Activated gamma-delta T cell (primary cell): ENCODE results near the gene CRTC3.
"Not testable (repeated sequence)": the region's sequence is repeated elsewhere in the genome, so short reads cannot be mapped to it uniquely, and the experiment has no call there.

Experiments used
- DNase-seq: peaks from one replicate; lab custom pipeline; 2025; lab: John Stamatoyannopoulos, UW

The CRTC3 gene

DNA sequence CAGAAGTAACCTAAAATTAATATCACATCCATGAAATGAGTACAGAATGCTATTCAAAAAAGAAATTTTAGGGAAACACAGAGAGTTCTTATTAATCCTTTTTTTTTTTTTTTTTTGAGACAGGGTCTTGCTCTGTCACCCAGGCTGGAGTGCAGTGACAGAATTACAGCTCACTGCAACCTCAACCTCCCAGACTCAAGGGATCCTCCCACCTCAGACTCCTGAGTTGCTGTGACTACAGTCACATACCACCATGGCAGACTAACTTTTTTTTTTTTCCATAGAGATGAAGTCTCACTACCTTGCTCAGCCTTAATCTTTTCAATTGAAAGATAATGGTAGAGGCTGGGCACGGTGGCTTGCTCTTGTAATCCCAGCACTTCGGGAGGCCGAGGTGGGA is 6.3 kb upstream of the CRTC3 start:
- DNase-seq, result no peak

DNA sequence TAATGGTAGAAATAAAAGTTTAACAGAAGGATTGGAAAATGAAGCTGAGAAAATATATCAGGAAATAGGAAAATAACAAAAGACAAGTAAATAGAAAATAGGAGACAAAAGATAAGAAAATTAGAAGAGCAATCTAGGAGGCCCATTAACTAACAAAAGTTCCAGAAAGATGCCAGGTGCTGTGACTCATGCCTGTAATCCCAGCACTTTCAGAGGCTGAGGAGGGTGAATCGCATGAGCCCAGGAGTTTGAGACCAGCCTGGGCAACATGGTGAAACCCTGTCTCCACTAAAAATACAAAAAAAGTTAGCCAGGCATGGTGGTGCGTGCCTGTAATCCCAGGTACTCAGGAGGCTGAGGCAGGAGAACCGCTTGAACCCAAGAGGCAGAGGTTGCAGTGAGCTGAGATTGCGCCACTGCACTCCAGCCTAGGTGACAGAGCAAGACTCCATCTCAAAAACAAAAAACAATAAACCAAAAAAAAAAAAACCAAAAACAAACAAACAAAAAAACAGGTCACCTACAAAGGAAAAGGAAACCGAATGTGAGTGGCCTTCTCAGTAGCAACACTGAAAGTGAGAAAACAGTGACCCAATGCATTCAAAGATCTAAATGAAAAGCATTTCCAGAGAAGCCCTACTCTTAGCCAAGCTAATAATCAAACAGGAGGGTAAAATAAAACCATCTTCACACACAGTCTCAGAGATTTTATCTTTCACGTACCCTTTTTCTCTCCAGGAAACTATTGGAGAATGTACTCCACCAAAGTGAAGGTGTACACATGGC is 5.5 kb upstream of the CRTC3 start:
- DNase-seq, result not testable (repeated sequence)

DNA sequence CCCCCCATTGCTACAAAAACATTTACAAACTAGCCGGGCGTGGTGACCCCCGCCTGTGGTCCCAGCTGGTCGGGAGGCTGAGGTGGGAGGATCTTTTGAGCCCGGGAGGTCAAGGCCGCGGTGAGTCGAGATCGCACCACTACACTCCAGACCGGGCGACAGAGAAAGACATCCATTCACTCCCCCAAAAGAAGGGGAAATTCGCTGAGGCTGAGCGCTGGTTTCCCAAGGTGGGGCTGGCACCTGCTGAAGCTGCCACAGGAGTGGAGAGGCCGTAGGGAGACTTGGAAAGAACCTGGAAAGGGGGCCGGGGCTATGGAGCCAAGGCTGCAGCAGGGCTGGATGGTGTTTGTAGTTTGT is 732 bp upstream of the CRTC3 start:
- DNase-seq, result no peak

DNA sequence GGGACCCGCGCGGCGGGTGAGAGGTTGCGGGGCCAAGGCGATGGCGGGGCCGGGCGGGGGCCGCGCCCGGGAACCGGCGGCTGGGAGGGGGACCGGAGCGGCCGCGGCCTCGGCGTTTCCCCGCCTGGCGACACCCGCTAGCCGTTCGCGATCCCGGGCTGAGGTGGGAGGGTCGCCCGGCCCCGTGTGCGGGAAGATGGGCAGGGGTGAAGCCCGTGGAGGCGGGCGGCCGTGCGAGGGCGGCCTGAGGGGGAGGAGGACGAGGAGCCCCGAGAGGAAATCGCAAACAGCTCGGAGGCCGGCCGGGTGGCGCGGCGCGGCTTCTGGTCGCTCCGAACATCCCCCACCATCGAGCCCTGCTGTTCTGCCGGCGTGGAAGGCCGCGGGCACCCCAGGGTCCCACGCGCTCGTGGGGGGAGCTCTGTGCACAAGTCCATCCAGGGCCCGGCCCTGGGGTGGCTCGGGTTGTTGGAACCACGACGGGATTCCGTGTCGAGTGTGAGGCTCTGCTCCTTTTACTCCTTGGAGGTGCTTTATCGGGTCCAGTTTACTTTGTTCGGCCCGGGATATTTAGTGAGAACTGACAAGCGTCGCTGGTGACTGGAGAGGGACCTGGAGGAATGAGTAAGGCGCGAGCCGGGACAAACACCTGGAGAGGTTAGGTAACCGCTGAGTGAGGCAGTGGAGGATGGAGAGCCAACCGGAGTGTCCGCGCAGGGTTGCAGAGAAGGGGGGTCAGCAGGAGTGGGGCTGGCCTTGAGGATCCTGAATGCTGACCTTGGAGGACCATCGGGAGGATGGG is 728 bp downstream of the CRTC3 start:
- peak; percentile 27 for DNase-seq

DNA sequence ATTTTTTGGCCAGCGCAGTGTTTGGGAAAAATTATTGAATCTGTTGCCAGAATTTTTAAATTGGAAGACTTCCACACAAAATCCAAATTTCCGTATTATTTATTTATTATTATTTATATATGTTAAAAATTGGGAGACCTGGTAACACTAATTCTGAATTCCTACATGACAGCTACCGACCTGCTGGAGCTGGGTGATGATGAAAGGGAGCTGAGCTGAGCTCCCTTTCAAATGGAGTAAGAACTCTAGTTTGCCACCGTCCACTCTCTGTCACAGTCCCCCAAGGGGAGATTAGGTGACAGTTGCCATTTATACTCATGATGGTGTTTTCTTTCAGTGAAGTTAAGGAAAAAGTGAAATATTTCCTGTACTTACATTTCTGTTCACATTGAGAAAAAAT is 1.4 kb downstream of the CRTC3 start:
- DNase-seq, result no peak

DNA sequence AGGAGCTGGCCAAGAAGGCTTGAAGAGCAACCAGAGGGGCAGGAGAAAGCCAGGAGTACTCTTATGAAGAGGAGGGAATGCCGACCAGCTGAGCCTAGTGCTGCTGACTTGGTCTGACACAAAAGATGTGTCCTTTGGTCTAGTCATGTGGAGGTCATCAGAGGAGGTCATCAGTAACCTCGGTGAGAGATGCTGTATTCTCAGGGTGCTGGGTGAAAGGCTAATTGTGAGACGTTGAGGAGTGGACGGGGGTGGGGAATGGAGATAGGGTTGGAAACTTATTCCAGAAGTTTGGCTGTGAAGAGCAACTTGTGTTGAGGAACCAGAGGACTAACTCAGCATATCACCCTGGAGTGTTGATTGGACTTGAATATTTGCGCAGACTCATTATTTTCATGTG is 5.5 kb downstream of the CRTC3 start:
- no peak for DNase-seq

DNA sequence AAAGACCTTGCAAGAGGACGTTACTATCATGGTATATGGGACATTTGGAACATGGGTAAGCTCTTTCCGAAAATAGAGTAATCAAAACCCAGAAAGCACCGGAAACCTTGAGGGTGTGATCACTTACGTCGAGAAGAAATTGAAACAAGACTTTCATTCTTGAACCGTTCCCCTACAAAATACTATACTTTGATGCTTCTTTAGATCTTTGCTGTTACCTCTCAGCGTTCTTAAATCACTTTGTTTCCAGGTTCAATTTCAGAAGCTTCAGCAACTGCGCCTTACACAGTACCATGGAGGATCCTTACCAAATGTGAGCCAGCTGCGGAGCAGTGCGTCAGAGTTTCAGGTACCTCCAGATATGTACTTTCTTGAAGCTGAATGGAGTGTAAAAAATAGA is 10.1 kb downstream of the CRTC3 start:
- DNase-seq, result no peak

DNA sequence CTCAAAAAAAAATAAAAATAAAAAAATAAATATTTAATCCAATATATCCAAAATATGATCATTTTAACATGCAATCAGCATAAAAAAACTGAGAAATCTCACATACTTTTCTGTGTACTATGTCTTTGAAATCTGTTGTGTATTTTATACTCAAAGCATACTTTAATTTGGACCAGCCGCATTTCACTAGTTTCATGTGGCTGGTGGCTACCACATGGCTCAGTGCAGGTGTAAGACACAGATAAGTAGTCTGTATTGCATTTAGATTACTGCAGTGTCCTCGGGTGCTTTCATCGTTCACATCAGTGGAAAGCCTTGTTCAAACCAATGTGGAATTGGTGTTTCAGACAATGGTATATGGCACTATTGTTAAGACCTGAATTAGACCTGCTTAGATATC is 11.0 kb downstream of the CRTC3 start:
- DNase-seq, result no peak

DNA sequence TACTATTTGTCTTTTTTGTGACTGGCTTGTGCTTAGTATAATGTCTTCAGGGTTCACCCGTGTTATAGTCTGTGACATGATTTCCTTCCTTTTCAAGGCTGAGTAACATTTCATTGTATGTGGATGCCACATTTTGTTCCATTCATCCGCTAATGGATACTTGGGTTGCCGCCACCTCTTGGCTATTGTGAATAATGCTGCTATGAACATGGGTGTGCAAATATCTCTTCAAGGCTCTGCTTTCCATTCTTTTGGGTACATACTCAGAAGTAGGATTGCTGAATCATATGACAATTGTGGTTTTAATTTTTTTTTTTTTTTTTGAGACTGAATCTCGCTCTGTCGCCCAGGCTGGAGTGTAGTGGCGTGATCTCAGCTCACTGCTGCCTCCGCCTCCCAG is 15.4 kb downstream of the CRTC3 start:
- DNase-seq, result no peak

DNA sequence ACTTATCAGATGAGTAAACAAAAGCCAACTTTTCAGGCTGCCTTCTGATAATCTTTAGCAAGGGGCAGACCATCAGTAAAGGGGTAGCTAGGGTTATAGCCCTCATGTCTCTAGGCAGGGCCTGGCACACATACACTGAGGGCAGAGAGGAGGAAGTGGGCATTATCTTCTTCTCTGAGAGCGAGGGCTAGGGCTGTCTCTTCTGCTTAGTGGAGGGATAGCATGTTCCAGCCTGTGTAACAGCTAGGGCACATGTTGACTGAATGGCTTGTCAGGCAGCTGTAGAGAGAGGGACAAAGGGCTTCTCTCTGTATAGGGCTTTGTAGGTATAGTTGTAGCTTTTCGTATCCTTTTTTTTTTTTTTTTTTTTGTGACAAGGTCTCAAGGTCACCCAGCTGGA is 17.8 kb downstream of the CRTC3 start:
- no peak for DNase-seq

DNA sequence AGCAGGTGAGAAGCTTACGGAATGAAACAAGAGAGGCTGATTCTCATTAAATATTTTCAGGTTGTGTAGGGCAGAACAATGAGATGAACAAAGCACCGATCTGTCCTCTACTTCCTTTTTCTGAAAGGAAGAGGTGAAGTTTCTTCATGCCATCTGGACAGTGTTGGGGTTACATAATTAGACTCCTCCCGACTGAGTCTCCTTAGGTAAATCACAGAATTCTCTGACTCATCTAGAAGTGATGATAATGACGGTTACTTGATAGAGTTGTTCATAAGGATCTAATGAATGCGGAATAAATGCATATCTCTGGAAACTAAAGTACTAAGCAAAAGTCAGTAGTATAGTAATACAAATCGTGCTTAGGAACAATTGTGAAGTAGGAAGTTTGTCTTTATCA is 21.2 kb downstream of the CRTC3 start:
- no peak for DNase-seq

DNA sequence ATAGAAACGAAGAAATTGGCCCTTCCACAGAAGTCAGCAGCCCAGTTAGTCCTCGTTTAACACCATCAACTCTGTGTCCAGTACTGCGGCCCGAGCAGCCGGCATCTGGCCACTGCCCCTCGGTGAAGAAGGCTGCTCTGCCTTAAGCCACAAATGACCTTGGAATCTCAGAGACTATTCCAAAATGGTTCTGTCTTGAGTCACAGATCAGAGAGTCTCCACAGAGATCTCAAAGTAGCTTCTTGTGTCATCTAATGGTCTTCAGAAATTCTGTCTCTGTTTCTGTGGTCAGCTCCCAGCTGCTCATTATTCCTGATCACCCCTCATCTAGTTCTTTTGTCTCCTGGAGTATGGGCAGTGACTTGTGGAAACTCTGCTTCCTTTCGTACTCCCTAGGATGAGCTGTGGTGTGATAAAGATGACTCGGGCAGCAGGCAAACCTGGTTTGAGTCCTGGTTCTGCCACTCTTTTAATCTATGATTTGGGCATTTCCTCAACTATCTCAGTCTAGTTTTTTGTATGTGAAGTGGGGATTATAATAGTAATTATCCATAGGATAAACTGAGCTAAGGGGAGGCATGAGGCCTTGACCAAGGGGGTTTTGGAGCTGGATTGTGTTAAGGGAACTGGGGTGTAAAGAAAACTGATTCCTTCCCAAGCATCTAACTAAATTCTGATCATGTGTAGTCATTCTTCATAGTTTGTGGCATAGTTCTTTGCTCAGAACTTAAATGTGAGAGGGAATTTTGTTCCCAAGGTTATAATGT is 22.6 kb downstream of the CRTC3 start:
- DNase-seq, result no peak

DNA sequence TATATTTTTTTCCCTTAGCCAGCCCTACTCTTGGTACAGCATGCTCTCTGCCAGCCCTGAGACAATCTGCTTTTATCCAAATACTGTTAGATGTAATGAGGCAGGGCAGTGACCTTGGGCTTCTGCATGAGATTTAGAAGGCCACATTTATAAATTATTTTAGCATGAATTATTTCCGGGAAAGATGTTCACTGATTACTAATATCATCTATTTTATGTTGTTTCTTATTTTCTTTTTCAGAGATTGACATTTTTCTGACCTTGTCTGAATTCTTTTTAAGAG is 23.1 kb downstream of the CRTC3 start:
- no peak for DNase-seq

DNA sequence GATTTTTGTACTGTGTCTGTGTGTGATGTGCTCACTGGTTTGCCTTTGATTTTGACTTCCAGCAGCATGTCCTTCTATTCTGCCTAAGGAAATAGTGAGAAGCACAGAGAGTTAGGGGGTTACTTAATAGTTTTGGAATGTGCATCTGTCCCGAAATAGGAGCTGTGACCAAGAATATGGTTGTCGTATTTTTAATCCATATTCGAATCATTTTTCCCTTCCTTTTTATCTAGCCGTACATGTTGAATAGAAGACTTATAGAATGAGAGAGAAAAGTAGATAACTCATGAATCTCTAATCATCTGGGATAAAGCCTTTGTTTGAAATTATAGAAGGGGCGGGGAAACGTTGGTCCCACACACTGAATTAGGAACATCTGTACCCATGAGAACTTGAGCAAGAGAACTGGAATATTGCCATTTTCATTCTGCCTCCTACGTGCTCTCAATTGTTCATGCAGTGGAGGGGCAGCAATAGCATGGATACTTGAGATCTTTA is 23.6 kb downstream of the CRTC3 start:
- no peak for DNase-seq

DNA sequence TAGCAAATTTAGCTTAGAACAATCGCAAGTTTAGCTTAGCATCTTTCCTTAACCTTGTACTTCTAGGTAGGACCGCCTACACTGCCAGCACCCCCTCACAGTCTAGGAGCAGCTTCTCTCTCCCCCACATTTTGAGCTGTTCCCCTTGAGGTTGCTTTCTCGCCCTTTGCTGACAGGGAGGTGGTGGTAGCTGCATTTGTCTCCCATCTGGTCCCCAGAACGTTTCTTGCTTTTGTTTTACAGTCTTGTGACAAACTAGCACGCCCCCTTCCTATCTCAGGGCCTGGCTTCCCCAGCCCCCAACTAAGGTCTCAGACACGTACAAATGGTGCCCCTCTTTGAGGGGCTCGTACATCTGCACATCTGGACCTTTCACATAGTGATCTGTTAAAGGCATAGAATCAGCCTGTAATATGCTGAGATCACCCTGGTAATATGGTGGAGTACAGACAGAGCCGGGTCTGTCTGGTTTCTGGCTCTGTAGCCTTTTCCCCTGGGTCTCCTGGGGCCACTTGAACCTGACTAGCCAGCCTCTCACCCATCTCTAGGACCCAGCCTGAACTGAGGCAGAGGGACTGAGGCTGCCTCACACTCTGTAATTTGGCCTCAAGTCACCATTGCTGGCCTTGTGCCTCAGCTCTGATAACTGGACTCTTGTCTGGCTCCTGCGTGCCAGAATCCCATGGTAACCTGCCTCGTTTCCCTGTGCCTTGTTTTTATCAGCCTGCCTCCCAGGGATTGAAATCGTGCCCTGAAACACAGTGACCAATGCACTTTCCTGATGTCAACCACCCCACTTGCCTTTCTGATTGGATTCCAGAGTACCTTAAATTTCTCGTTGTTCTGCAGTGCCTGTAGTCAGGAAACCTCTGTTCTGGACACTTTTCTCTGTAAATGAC is 27.7 kb downstream of the CRTC3 start:
- no peak for DNase-seq

DNA sequence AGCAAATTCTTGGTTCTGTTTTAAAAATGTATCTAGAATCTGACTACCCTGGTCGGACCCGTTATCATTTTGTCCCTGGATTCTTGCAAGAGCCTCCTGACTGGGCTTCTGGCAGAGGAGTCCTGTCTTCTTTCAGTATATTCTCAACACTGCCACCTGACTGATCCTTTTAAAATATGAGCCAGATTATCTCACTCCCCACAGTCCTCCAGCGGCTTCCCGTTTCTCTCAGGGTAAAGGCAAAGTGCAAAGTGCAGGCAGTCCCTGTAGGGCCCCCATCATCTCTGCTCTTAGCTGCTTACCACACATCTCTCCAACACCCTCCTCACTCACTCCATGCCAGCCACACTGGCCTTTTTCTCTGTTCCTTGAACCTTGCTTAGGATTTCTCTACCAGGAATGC is 28.4 kb downstream of the CRTC3 start:
- DNase-seq, result no peak

DNA sequence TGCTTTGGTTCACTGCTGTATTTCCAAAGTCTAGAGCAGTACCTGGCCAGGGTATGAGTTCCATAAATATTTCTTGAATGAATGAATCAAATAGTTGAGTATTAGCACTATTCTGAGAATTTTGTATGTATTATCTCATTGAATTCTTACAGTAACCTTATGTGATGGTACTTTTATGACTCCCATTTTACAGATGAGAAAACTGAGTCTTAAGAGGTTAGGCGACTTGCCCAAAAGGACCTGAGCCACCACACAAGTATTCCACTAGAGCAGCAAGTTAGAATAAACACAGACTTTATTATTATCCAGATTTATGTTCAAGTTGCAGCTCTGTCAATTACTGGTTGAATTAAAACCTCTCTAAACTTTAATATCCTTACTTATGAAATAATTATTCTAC is 29.4 kb downstream of the CRTC3 start:
- DNase-seq, result no peak

DNA sequence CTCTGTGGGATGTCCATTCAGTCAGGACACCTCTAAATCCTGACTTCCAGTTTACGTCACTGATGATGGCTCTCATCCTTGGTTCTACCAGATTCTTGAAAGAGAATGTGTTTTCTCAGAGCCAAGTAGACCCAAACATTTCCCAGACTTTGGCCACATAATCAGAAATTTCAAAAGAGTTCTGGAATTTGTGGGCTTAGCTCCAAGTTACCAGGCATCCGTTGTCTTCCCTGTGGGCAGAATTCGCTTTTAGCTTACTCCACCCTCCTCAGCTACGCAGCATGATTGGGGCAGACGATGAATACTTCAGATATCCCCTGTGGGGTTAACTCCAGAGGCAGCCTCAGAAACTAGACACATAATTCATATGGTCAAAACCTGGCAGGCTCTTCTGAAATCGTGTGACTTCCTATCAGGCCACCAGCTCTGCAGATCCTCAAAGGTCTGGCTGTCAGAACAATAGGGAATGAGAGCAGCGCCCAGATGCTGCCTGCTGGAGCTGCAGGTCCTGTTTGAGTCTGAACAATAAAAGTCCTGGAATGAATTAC is 30.6 kb downstream of the CRTC3 start:
- no peak for DNase-seq

DNA sequence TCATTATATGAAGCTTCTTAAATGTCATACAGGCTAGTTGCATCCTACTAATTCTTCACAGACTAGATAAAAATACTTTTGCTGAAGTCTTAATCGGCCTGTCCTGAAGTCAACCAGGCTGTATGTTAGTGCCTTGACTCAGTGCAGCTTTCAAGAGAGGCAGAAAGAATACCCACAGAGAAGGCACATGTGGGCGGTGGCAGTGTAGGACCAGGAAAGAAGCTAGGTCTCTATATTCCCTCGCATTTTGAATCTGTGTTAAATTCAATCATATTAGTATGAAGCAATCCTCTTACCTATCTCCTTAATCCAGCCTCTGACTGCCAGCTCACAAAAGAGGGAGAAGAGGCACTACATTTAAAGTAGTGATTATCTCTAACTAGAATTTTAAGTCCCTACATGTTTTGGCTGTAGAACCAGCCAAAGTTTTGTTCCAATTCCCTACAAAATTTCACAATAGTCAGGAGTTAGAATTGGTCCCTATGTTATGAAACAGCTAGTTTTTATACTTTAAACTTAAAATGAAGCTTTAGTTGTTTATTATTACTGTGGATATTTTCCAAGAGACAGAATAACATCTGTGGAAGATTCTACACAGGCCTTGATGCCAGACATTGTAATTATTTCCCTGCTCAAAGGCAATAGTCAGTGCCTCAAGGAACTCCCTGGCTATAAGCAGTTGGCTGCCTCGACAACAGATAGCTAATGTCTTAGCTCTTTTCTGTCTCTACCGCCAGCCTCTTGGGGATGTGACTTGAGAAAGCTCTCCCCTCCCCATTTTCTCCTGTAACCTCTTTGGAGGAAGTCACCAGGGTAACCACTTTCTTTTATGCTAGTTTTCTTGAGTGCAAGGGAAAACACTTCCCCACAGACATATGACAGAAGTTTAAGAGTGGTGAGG is 31.9 kb downstream of the CRTC3 start:
- no peak for DNase-seq

DNA sequence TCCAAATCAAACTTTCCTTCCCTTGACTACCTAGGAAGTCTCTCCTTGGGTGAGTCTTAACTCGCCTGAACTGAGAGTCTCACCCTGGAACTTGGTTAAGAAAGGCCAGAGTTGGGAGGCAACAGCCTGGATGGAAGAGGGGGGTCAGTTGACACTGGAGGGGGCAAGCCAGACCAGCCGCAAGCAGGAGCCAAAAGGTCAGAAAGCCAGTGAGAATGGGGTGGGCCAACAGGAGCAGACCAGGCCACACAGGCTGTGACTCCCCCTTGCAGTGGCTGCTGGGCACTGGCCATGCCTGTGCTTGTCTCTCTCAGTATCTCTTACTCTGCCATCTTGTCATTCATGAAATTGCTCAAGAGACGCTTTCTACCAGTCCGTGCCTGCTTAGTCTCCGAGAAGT is 32.9 kb downstream of the CRTC3 start:
- no peak for DNase-seq

DNA sequence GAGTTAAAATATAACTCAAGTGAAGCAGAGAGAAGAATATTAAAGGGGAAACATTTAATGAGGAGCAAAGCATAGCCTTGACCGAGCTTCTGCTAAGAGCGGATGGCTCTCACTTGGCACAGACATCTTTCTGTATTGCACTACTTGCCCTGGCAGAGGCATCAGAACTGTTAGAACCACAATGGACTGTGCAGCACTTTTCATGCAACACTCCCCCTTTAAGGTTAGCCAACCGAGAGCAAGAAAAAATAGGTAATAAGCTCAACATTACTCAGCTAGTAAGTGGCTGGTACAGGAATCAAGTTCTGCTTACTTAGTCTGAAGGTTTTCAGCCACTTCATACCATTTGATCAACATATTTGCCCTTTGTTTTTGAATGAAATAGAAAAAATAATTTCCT is 33.7 kb downstream of the CRTC3 start:
- DNase-seq, result no peak
